Measurements from ENCODE around the gene SIK3. TPM values are rescaled to one million over a fixed set of nuclear protein-coding genes. Genes with fewer than 3 reads are reported as not detected.

The SIK3 gene
- total RNA-seq, 1 donor from 2014 or later, result 32.9 TPM

GRCh38 chr11:116874251-116874650 is 224.0 kb downstream of the SIK3 start:
- DNase-seq (no peak), ATAC-seq (no peak)
- Histone ChIP-seq H3K4me3 (no peak overlapping the region), H3K27me3 (ENCODE audit: low read depth) (no peaks in the 10 kb centered on the region), H3K4me1 (no peaks in the 10 kb centered on the region), H3K27ac (no peak overlapping the region), H3K36me3 (peaks cover 69% of the 10 kb centered on the region), H3K9me3 (no peaks in the 10 kb centered on the region)
- intact Hi-C loops (cut with DNase I), result no loop called here
- TF ChIP-seq, protein P1, sequence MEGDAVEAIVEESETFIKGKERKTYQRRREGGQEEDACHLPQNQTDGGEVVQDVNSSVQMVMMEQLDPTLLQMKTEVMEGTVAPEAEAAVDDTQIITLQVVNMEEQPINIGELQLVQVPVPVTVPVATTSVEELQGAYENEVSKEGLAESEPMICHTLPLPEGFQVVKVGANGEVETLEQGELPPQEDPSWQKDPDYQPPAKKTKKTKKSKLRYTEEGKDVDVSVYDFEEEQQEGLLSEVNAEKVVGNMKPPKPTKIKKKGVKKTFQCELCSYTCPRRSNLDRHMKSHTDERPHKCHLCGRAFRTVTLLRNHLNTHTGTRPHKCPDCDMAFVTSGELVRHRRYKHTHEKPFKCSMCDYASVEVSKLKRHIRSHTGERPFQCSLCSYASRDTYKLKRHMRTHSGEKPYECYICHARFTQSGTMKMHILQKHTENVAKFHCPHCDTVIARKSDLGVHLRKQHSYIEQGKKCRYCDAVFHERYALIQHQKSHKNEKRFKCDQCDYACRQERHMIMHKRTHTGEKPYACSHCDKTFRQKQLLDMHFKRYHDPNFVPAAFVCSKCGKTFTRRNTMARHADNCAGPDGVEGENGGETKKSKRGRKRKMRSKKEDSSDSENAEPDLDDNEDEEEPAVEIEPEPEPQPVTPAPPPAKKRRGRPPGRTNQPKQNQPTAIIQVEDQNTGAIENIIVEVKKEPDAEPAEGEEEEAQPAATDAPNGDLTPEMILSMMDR (IDR thresholded peaks at IDR 0.05), result no peak

DNA sequence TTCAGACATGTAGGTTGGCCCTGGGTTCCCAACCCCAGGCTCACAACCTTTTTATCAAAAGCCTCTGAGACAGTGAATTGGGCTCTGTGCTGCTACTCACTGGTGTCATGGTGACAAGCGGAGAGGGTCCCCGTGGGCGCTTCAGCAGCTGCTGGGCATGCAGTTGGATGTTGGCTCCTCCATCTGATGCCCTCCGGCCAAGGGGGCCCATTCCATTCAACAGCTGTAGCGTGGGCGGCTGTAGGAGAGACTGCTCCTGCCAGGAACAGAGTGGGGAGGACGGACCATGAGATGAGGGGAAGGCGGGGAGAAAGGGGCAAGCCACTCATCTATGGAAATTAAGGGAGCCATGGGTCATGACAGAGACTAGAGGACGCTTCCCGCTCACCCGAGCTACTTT is 224.8 kb downstream of the SIK3 start:
- TF ChIP-seq, protein P1 (IDR thresholded peaks at IDR 0.05), result no peak
- no peaks in the 10 kb centered on the region for H3K27me3 ChIP-seq (ENCODE audit: low read depth)
- no peak for DNase-seq
- H3K4me3 ChIP-seq, result no peak overlapping the region
- no peaks in the 10 kb centered on the region for H3K9me3 ChIP-seq
- H3K4me1 ChIP-seq, result no peaks in the 10 kb centered on the region
- H3K27ac ChIP-seq, result no peak overlapping the region
- H3K36me3 ChIP-seq, result peaks cover 78% of the 10 kb centered on the region
- no peak for ATAC-seq
- intact Hi-C loops (cut with DNase I), result no loop called here

- no peaks in the 10 kb centered on the region for H3K27me3 ChIP-seq (ENCODE audit: low read depth)
- DNase-seq (no peak), ATAC-seq (no peak)
- TF ChIP-seq, protein P1 (IDR thresholded peaks at IDR 0.05), result no peak
- H3K4me1 ChIP-seq, result no peaks in the 10 kb centered on the region
- H3K36me3 ChIP-seq, result peaks cover 99% of the 10 kb centered on the region
- peak overlapping the region; percentile 48 for H3K27ac ChIP-seq
- intact Hi-C loops (cut with DNase I), result no loop called here
- H3K9me3 ChIP-seq, result no peaks in the 10 kb centered on the region
- H3K4me3 ChIP-seq, result no peak overlapping the region
Measured at GRCh38 chr11:116871248-116871647, 227.0 kb downstream of the SIK3 start.

GRCh38 chr11:116870054-116870453 is 228.2 kb downstream of the SIK3 start:
- intact Hi-C loops (cut with DNase I), result no loop called here
- no peaks in the 10 kb centered on the region for H3K9me3 ChIP-seq
- TF ChIP-seq, protein P1 (IDR thresholded peaks at IDR 0.05), result no peak

GRCh38 chr11:116869610-116870009 is 228.6 kb downstream of the SIK3 start:
- H3K36me3 ChIP-seq, result peaks cover 100% of the 10 kb centered on the region
- no peak overlapping the region for H3K4me3 ChIP-seq
- intact Hi-C loops (cut with DNase I), result no loop called here
- H3K4me1 ChIP-seq, result no peaks in the 10 kb centered on the region
- no peak for DNase-seq
- H3K9me3 ChIP-seq, result no peaks in the 10 kb centered on the region
- no peak for ATAC-seq
- H3K27ac ChIP-seq, result no peak overlapping the region
- H3K27me3 ChIP-seq (ENCODE audit: low read depth), result no peaks in the 10 kb centered on the region
- TF ChIP-seq, protein P1 (IDR thresholded peaks at IDR 0.05), result no peak

More at GRCh38 chr11:116870054-116870453, 228.2 kb downstream of the SIK3 start:
- ATAC-seq, result no peak
- DNase-seq, result no peak
- Histone ChIP-seq H3K27me3 (ENCODE audit: low read depth) (no peaks in the 10 kb centered on the region), H3K27ac (no peak overlapping the region), H3K36me3 (peaks cover 100% of the 10 kb centered on the region), H3K4me3 (no peak overlapping the region), H3K4me1 (no peaks in the 10 kb centered on the region)

- intact Hi-C loops (cut with DNase I), result no loop called here
- no peak for DNase-seq
- Histone ChIP-seq H3K27ac (no peak overlapping the region), H3K9me3 (no peaks in the 10 kb centered on the region), H3K36me3 (peaks cover 100% of the 10 kb centered on the region), H3K4me3 (no peak overlapping the region), H3K4me1 (no peaks in the 10 kb centered on the region), H3K27me3 (ENCODE audit: low read depth) (no peaks in the 10 kb centered on the region)
- ATAC-seq, result no peak
- TF ChIP-seq, protein P1 (IDR thresholded peaks at IDR 0.05), result no peak
Measured at GRCh38 chr11:116868066-116868465, 230.2 kb downstream of the SIK3 start.

Measured in lower lobe of right lung (tissue), 2 donors.